HEK293 (cell line): Measurements from ENCODE around the gene RNF43.
A peak's percentile ranks its signal among the peaks of the same experiment; 100 is the strongest.

Source experiments
- CTCF ChIA-PET: fragments of 350-600 bp; formaldehyde crosslinking; extraction: SDS; loops from one replicate; lab custom pipeline; 2021; ENCODE audit warnings: antibody characterized with exemption; lab: Yijun Ruan, JAX
- POLR2A ChIA-PET: fragments of 300-600 bp; formaldehyde crosslinking; extraction: SDS; loops from one replicate; lab custom pipeline; 2020; ENCODE audit warnings: antibody characterized with exemption, inconsistent platforms; lab: Yijun Ruan, JAX
- H3K27ac ChIP-seq: fragments of 200-500 bp; sonication (Bioruptor generic); 2 replicates; pipeline ENCODE4 v1.5.1; 2014; ENCODE audit warnings: low read depth, low read length, control low read depth, inconsistent platforms; ENCODE audit errors: extremely low read depth
- H3K36me3 ChIP-seq, 2 experiments: fragments of 200-500 bp in 1 of 2; sonication (Bioruptor generic) in 1 of 2; 1 replicate in 1 of 2; 2 replicates in 1 of 2; pipeline ENCODE4 v1.5.1; 2014 to 2017; ENCODE audit warnings: inconsistent platforms in 2 of 2, low read length in 2 of 2; ENCODE audit not compliant: control insufficient read depth in 2 of 2, insufficient read depth in 1 of 2
- H3K4me1 ChIP-seq: fragments of 200-500 bp; sonication (Bioruptor generic); 2 replicates; pipeline ENCODE4 v1.5.1; 2014; ENCODE audit warnings: mild to moderate bottlenecking, low read length, inconsistent platforms; ENCODE audit not compliant: control insufficient read depth, insufficient read depth
- H3K4me3 ChIP-seq: 2 replicates; pipeline ENCODE4 v1.5.1; 2011; ENCODE audit warnings: low read depth, mild to moderate bottlenecking, control low read depth, low read length, moderate library complexity
- H3K9me3 ChIP-seq: fragments of 200-500 bp; sonication (Bioruptor generic); 2 replicates; pipeline ENCODE4 v1.5.1; 2014; ENCODE audit warnings: low read depth, low read length, inconsistent platforms; ENCODE audit not compliant: control insufficient read depth, insufficient read depth
- BCL11A ChIP-seq: fragments of 450-650 bp; formaldehyde crosslinking; IDR thresholded peaks from 2 replicates; pipeline ENCODE4 v1.5.1; 2016; ENCODE audit warnings: low read depth, missing biosample characterization, missing genetic modification characterization
- HOXA7 ChIP-seq: sonication (generic); formaldehyde crosslinking; IDR thresholded peaks from 2 replicates; pipeline ENCODE4 v1.8.1; 2022; ENCODE audit warnings: missing genetic modification reagents, borderline replicate concordance
- OSR2 ChIP-seq: fragments of 450-650 bp; formaldehyde crosslinking; IDR thresholded peaks from 2 replicates; pipeline ENCODE4 v1.5.1; 2016; ENCODE audit warnings: missing biosample characterization, missing genetic modification characterization
- PRDM1 ChIP-seq: fragments of 450-650 bp; formaldehyde crosslinking; IDR thresholded peaks from 2 replicates; pipeline ENCODE4; 2016; ENCODE audit warnings: missing biosample characterization, missing genetic modification characterization
- PRDM4 ChIP-seq: fragments of 450-650 bp; formaldehyde crosslinking; IDR thresholded peaks from 2 replicates; pipeline ENCODE4 v1.5.1; 2017; ENCODE audit warnings: missing biosample characterization, missing genetic modification characterization
- RBAK ChIP-seq: fragments of 450-650 bp; formaldehyde crosslinking; IDR thresholded peaks from 2 replicates; pipeline ENCODE4 v1.5.1; 2016; ENCODE audit warnings: missing biosample characterization, missing genetic modification characterization
- SCRT2 ChIP-seq: fragments of 450-650 bp; formaldehyde crosslinking; IDR thresholded peaks from 2 replicates; pipeline ENCODE4 v1.5.1; 2016; ENCODE audit warnings: missing biosample characterization, missing genetic modification characterization
- ZBTB48 ChIP-seq: fragments of 450-650 bp; formaldehyde crosslinking; IDR thresholded peaks from 2 replicates; pipeline ENCODE4 v1.5.1; 2016; ENCODE audit warnings: missing biosample characterization, missing genetic modification characterization
- ZBTB7A ChIP-seq: fragments of 450-650 bp; formaldehyde crosslinking; IDR thresholded peaks from 2 replicates; pipeline ENCODE4 v1.5.1; 2016; ENCODE audit warnings: low read depth, missing biosample characterization, missing genetic modification characterization
- ZFP37 ChIP-seq: fragments of 450-650 bp; formaldehyde crosslinking; IDR thresholded peaks from 2 replicates; pipeline ENCODE4 v1.5.1; 2016; ENCODE audit warnings: missing biosample characterization, missing genetic modification characterization
- ZNF146 ChIP-seq: fragments of 450-650 bp; formaldehyde crosslinking; IDR thresholded peaks from 2 replicates; pipeline ENCODE4 v1.5.1; 2016; ENCODE audit warnings: missing biosample characterization, missing genetic modification characterization
- ZNF274 ChIP-seq, 2 experiments: fragments of 200-500 bp in 1 of 2; fragments of 450-650 bp in 1 of 2; sonication (Bioruptor generic) in 1 of 2; formaldehyde crosslinking in 1 of 2; IDR thresholded peaks; 2 replicates each; pipeline versions ENCODE4 v1.5.1 to v1.6.1; 2014 to 2016; ENCODE audit warnings: borderline replicate concordance in 1 of 2, inconsistent platforms in 1 of 2, low read length in 1 of 2, missing biosample characterization in 1 of 2, missing genetic modification characterization in 1 of 2
- ZNF544 ChIP-seq: fragments of 450-650 bp; formaldehyde crosslinking; IDR thresholded peaks from 2 replicates; pipeline ENCODE4 v1.5.0; 2017; ENCODE audit warnings: missing biosample characterization, missing genetic modification characterization
- ZNF843 ChIP-seq: fragments of 450-650 bp; formaldehyde crosslinking; IDR thresholded peaks from 2 replicates; pipeline ENCODE4 v1.5.1; 2016; ENCODE audit warnings: missing biosample characterization, missing genetic modification characterization

RNF43 gene

GRCh38 chr17:58384897-58385296, 32.4 kb downstream of the RNF43 start (continued):
- TF ChIP-seq ZNF843 = no peak
- no peak for TF ChIP-seq BCL11A (tag by site-specific recombination)
- no peak for TF ChIP-seq RBAK (tag by site-specific recombination)
- TF ChIP-seq ZNF274 (IDR thresholded peaks at IDR 0.05; ENCODE audit: low read length) = no peak
- TF ChIP-seq ZNF274 (tag by site-specific recombination; IDR thresholded peaks at IDR 0.05; ENCODE audit: borderline replicate concordance) = no peak
- 0 out of 2 replicates have a peak, but pooled peaks have one; percentile 29 for TF ChIP-seq ZNF146 (tag by site-specific recombination)
- no peak for TF ChIP-seq ZFP37 (tag by site-specific recombination)

GRCh38 chr17:58383892-58384462, 33.4 kb downstream of the RNF43 start:
- Histone ChIP-seq H3K4me1 (peaks cover 26% of the 10 kb centered on the region), H3K36me3 (no peaks in the 10 kb centered on the region), H3K9me3 (no peaks in the 10 kb centered on the region), H3K27ac (no peak overlapping the region), H3K4me3 (no peak overlapping the region)
- peak; percentile 59; the same call in 1 of the 2 replicates for TF ChIP-seq ZBTB48 (tag by site-specific recombination)
- TF ChIP-seq ZNF544 (tag by site-specific recombination) = no peak
- POLR2A ChIA-PET = interaction anchor here (1.6 kb wide), 1 partner anchor 32 kb away, joined by 6 read pairs; the partner anchor contains the start of gene SUPT4H1
- CTCF ChIA-PET = interaction anchor here (0.8 to 1.2 kb wide), 4 partner anchors 11 to 68 kb away, joined by 3 to 8 read pairs (median 3); no protein-coding TSS in a partner anchor

GRCh38 chr17:58382872-58383242, 34.5 kb downstream of the RNF43 start:
- H3K27ac ChIP-seq = no peak overlapping the region
- no peaks in the 10 kb centered on the region for H3K36me3 ChIP-seq
- peaks cover 15% of the 10 kb centered on the region for H3K4me1 ChIP-seq
- ChIA-PET POLR2A (interaction anchor here (4.1 kb wide), 1 partner anchor 31 kb away, joined by 11 read pairs; the partner anchor contains the start of gene SUPT4H1), CTCF (interaction anchor here (1.1 to 1.8 kb wide), 3 partner anchors 12 to 35 kb away, joined by 3 to 8 read pairs (median 8); partner anchors contain the start of gene RNF43)
- no peaks in the 10 kb centered on the region for H3K9me3 ChIP-seq
- no peak overlapping the region for H3K4me3 ChIP-seq
- TF ChIP-seq PRDM4 (peak; percentile 67), ZBTB7A (no peak), HOXA7 (CRISPR knock-in tag) (no peak)

- TF ChIP-seq OSR2 (tag by site-specific recombination) (no peak), SCRT2 (tag by site-specific recombination) (peak; percentile 30; the same call in 1 of the 2 replicates), PRDM1 (0 out of 2 replicates have a peak, but pooled peaks have one; percentile 35)
- POLR2A ChIA-PET = interaction anchor here (1.0 to 4.1 kb wide), 2 partner anchors 30 to 35 kb away, joined by 4 to 11 read pairs; partner anchors contain the start of genes RNF43 and SUPT4H1
- Histone ChIP-seq H3K4me1 (peaks cover 14% of the 10 kb centered on the region), H3K27ac (no peak overlapping the region), H3K9me3 (no peaks in the 10 kb centered on the region), H3K36me3 (no peaks in the 10 kb centered on the region), H3K4me3 (no peak overlapping the region)
- CTCF ChIA-PET = interaction anchor here (1.1 to 1.8 kb wide), 2 partner anchors 35 to 65 kb away, joined by 5 to 8 read pairs; partner anchors contain the start of gene RNF43
These were observed 35.0 kb downstream of the RNF43 start for GRCh38 chr17:58382108-58382871.
